Measurements from ENCODE around the gene AP4S1. TPM values are rescaled to one million over a fixed set of nuclear protein-coding genes. Genes with fewer than 3 reads are reported as not detected.

The AP4S1 gene
- total RNA-seq, 4 donors from 2014 or later = 2.9 to 12.8 (median 9.2) TPM

DNA sequence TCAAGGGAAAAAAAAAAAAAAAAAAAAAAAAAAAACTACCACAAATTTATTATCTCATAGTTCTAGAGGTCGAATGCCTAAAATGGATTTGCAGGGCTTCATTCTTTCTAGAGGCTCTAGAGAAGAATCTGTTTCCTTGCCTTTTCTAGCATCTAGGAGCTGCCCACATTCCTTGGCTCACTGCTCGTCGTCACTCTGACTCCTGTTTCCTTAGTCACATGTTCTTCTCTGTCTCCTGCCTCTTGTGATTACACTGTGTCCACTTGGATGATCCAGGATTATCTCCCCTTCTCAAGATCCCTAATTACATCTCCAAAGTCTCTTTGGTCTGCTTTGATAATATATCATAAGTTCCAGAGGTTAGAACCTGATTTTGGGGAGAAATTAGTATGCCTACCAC lies 93.4 kb downstream of the AP4S1 start:
- Histone ChIP-seq H3K36me3 (peaks cover 0 to 97% of the 10 kb centered on the region in 2 donors), H3K4me3 (no peak overlapping the region), H3K9me3 (no peaks in the 10 kb centered on the region), H3K27ac (peak overlapping the region; percentile 42 to 64 (median 48)), H3K27me3 (no peaks in the 10 kb centered on the region), H3K4me1 (no peaks in the 10 kb centered on the region)
- no peak for TF ChIP-seq POLR2A (IDR thresholded peaks at IDR 0.05)
- TF ChIP-seq, protein P1, sequence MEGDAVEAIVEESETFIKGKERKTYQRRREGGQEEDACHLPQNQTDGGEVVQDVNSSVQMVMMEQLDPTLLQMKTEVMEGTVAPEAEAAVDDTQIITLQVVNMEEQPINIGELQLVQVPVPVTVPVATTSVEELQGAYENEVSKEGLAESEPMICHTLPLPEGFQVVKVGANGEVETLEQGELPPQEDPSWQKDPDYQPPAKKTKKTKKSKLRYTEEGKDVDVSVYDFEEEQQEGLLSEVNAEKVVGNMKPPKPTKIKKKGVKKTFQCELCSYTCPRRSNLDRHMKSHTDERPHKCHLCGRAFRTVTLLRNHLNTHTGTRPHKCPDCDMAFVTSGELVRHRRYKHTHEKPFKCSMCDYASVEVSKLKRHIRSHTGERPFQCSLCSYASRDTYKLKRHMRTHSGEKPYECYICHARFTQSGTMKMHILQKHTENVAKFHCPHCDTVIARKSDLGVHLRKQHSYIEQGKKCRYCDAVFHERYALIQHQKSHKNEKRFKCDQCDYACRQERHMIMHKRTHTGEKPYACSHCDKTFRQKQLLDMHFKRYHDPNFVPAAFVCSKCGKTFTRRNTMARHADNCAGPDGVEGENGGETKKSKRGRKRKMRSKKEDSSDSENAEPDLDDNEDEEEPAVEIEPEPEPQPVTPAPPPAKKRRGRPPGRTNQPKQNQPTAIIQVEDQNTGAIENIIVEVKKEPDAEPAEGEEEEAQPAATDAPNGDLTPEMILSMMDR (IDR thresholded peaks at IDR 0.05 in 4 of 5, conservative IDR thresholded peaks at IDR 0.05 in 1 of 5) = no peak
- intact Hi-C loops (cut with DNase I; ENCODE audit: low total_unique reads) = no loop called here
- ATAC-seq = peak; percentile 78
- in situ Hi-C loops (cut with MboI; ENCODE audit: low sequenced_read_pairs in 4 of 4) = no loop called here
- no peak for DNase-seq

DNA sequence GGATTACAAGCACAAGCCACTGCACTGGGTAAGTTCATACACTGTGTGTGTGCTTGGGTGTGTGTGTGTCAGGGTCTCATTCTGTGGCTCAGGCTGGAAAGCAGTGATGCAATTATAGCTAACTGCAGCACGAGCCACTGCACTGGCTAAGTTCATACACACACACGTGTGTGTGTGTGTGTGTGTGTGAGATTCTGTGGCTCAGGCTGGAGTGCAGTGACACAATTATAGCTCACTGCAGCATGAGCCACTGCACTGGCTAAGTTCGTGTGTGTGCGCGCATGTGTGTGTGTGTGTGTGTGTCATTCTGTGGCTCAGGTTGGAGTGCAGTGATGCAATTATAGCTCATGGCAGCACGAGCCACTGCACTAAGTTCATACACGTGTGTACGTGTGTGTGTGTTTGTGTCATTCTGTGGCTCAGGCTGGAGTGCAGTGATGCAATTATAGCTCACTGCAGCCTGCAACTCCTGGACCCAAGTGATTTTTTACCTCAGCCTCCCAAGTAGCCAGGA lies 96.7 kb downstream of the AP4S1 start:
- no peaks in the 10 kb centered on the region for H3K9me3 ChIP-seq
- H3K4me1 ChIP-seq = peaks cover 0 to 7% of the 10 kb centered on the region in 2 donors
- ATAC-seq = peak; percentile 24 to 30
- TF ChIP-seq, protein P1 (IDR thresholded peaks at IDR 0.05 in 4 of 5, conservative IDR thresholded peaks at IDR 0.05 in 1 of 5) = no peak
- no peak for TF ChIP-seq POLR2A (IDR thresholded peaks at IDR 0.05)
- in situ Hi-C loops (cut with MboI; ENCODE audit: low sequenced_read_pairs in 4 of 4) (no loop called here), intact Hi-C loops (cut with DNase I; ENCODE audit: low total_unique reads) (no loop called here)
- H3K27me3 ChIP-seq = no peaks in the 10 kb centered on the region
- H3K27ac ChIP-seq = no peak overlapping the region
- DNase-seq = no peak
- no peak overlapping the region for H3K4me3 ChIP-seq
- H3K36me3 ChIP-seq = peaks cover 0 to 84% of the 10 kb centered on the region in 2 donors

DNA sequence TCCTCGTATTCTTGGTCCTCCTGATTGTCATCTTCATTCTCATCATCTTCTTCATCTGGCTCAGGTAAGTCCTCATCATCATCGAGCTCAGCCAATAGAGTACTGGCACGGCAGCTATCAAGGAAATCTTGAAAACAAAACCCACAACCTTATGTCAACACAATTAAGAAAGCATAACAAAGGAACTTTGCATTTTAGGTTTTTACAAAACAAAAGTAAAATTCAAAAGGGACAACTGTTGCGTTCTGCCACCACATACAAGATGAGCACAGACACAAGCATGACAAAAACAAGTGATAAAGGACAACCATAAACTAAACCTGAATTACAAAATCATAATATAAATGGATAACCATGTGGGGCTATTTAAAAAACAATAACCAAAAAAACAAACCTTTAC lies 97.5 kb downstream of the AP4S1 start:
- Histone ChIP-seq H3K4me3 (no peak overlapping the region), H3K9me3 (no peaks in the 10 kb centered on the region), H3K36me3 (peaks cover 0 to 84% of the 10 kb centered on the region in 2 donors), H3K27ac (no peak overlapping the region), H3K27me3 (no peaks in the 10 kb centered on the region), H3K4me1 (peaks cover 0 to 7% of the 10 kb centered on the region in 2 donors)
- intact Hi-C loops (cut with DNase I; ENCODE audit: low total_unique reads) = no loop called here
- DNase-seq (no peak), ATAC-seq (no peak)
- TF ChIP-seq POLR2A (IDR thresholded peaks at IDR 0.05) = no peak
- TF ChIP-seq, protein P1 (IDR thresholded peaks at IDR 0.05 in 4 of 5, conservative IDR thresholded peaks at IDR 0.05 in 1 of 5) = no peak
- in situ Hi-C loops (cut with MboI; ENCODE audit: low sequenced_read_pairs in 4 of 4) = no loop called here

DNA sequence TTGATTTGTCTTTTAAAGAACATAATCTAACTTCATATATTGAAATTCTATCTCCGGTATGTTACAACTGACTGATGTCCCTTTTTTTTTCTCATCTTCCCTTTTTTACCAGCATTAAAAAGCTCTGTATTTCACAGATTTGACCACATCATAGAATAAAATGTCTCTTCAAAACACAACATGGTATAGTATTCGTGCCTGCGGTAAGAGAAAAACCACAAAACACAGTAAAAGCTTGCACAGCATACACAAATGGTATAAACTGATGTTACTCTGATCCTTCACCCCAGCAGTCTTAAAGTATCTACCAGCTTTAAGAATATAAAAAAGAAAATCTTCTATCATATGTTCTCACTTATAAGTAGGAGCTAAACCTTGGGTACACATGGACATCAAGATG lies 98.7 kb downstream of the AP4S1 start:
- ATAC-seq (no peak), DNase-seq (no peak)
- Histone ChIP-seq H3K27ac (no peak overlapping the region), H3K4me1 (peaks cover 0 to 7% of the 10 kb centered on the region in 2 donors), H3K27me3 (no peaks in the 10 kb centered on the region), H3K4me3 (no peak overlapping the region), H3K9me3 (no peaks in the 10 kb centered on the region), H3K36me3 (peaks cover 0 to 83% of the 10 kb centered on the region in 2 donors)
- no peak for TF ChIP-seq POLR2A (IDR thresholded peaks at IDR 0.05)
- TF ChIP-seq, protein P1 (IDR thresholded peaks at IDR 0.05 in 4 of 5, conservative IDR thresholded peaks at IDR 0.05 in 1 of 5) = no peak
- in situ Hi-C loops (cut with MboI; ENCODE audit: low sequenced_read_pairs in 4 of 4) (no loop called here), intact Hi-C loops (cut with DNase I; ENCODE audit: low total_unique reads) (no loop called here)

DNA sequence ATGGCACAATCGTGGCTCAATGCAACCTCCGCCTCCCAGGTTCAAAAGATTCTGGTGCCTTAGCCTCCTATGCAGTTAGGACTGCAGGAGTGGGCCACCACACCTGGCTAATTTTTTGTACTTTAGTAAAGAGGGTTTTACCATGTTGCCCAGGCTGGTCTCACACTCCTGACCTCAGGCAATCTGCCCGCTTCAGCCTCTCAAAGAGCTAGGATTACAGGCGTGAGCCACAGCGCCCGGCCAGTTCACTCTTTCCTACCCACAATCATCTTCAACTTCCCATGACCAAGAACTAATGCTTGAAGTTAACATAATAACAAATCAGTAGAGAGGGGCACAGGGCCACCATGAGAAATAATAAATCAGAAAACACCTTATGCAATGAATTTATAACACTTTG lies 99.8 kb downstream of the AP4S1 start:
- H3K27me3 ChIP-seq = no peaks in the 10 kb centered on the region
- TF ChIP-seq, protein P1 (IDR thresholded peaks at IDR 0.05 in 4 of 5, conservative IDR thresholded peaks at IDR 0.05 in 1 of 5) = no peak
- TF ChIP-seq POLR2A (IDR thresholded peaks at IDR 0.05) = no peak
- in situ Hi-C loops (cut with MboI; ENCODE audit: low sequenced_read_pairs in 4 of 4) = no loop called here
- no peaks in the 10 kb centered on the region for H3K9me3 ChIP-seq
- H3K36me3 ChIP-seq = peaks cover 0 to 80% of the 10 kb centered on the region in 2 donors
- ATAC-seq = no peak
- H3K4me1 ChIP-seq = peaks cover 0 to 7% of the 10 kb centered on the region in 2 donors
- intact Hi-C loops (cut with DNase I; ENCODE audit: low total_unique reads) = no loop called here
- no peak overlapping the region for H3K4me3 ChIP-seq
- peak in 1 of 2 donors; percentile 32 for DNase-seq
- peak overlapping the region in 2 of 4 donors; percentile 0 to 32 for H3K27ac ChIP-seq
